ENCODE measurements around the gene TERT.

DNA sequence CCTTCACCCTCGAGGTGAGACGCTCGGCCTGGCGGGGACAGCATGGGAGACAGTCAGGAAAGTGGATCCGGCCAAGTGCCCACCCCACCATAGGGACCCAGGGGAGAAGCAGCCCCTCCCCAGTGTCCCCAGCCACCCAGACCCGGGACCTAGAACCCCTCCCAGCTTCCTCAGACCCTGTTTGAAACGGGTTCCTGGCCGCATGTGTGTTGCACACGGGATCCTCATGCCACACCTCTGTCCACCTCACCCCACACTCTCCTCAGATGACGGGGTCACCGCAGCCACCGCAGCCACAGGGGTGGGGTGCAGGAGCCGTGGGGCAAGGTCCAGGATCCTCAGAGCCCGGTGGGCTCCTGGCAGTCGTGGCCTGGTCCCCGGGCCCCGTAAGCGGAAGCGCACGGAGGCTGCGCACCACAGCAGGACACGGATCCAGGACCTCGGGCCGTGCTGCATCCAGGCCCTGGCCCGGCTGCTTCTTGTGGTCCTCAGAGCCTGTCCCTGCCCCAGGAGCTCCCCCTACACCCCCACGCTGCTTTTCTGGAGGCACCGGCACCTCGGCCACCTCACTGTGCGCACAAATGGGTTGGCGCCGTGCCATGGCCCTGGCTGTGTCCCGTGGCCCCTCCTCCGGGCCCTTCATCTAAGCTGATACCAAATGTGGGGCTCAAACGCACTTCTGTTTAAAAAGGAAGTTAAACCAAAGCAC lies 15.3 kb downstream of the TERT start:
- TF ChIP-seq, protein P1, sequence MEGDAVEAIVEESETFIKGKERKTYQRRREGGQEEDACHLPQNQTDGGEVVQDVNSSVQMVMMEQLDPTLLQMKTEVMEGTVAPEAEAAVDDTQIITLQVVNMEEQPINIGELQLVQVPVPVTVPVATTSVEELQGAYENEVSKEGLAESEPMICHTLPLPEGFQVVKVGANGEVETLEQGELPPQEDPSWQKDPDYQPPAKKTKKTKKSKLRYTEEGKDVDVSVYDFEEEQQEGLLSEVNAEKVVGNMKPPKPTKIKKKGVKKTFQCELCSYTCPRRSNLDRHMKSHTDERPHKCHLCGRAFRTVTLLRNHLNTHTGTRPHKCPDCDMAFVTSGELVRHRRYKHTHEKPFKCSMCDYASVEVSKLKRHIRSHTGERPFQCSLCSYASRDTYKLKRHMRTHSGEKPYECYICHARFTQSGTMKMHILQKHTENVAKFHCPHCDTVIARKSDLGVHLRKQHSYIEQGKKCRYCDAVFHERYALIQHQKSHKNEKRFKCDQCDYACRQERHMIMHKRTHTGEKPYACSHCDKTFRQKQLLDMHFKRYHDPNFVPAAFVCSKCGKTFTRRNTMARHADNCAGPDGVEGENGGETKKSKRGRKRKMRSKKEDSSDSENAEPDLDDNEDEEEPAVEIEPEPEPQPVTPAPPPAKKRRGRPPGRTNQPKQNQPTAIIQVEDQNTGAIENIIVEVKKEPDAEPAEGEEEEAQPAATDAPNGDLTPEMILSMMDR (IDR thresholded peaks at IDR 0.05; ENCODE audit: insufficient read depth, low read length, poor library complexity, severe bottlenecking): no peak
- no peak for TF ChIP-seq EZH2phosphoT487 (conservative IDR thresholded peaks at IDR 0.05; ENCODE audit: low read length)
